Right lobe of liver (tissue), 6 donors: ENCODE data around the gene RAX. TPM values are rescaled to one million over a fixed set of nuclear protein-coding genes. Genes with fewer than 3 reads are reported as not detected.

Experiments used
- ATAC-seq, 4 donors: fragments of 200-7000 bp; cut with Tn5 transposase; one replicate each; pipeline ENCODE4 v1.9.1; 2020; ENCODE audit warnings: mild to moderate bottlenecking in 4 of 4, moderate library complexity in 4 of 4
- DNase-seq, 3 donors: peaks; one replicate each; pipeline ENCODE4 v3.0.0-alpha.2; 2020
- H3K27ac ChIP-seq, 3 donors: fragments of 200-600 bp; one replicate each; pipeline ENCODE4 v1.8.0; 2022
- H3K27me3 ChIP-seq, 2 donors: fragments of 200-600 bp; one replicate each; pipeline ENCODE4 v1.8.0; 2022
- H3K36me3 ChIP-seq, 4 donors: fragments of 200-600 bp; sonication (generic) in 1 of 4; one replicate each; pipeline versions ENCODE4 v1.5.1 to v1.8.0; 2017 to 2022; ENCODE audit warnings: control low read depth in 1 of 4
- H3K4me1 ChIP-seq, 4 donors: fragments of 200-600 bp; sonication (generic) in 1 of 4; one replicate each; pipeline versions ENCODE4 v1.5.1 to v1.8.0; 2017 to 2022; ENCODE audit warnings: control low read depth in 1 of 4
- H3K4me3 ChIP-seq, 3 donors: fragments of 200-600 bp; one replicate each; pipeline ENCODE4 v1.8.0; 2022
- H3K9me3 ChIP-seq, 4 donors: fragments of 200-600 bp; sonication (generic) in 1 of 4; one replicate each; pipeline versions ENCODE4 v1.5.1 to v1.8.0; 2017 to 2022; ENCODE audit warnings: control low read depth in 1 of 4
- POLR2A ChIP-seq: fragments of 450-650 bp; IDR thresholded peaks from one replicate; pipeline ENCODE4 v1.6.1; 2017; ENCODE audit warnings: antibody characterized with exemption, mild to moderate bottlenecking
- WGBS: methylation state at CpG from one replicate; pipeline ENCODE4 v1.1.6; 2018; ENCODE audit warnings: low coverage, low lambda C conversion rate; ENCODE audit not compliant: insufficient coverage; ENCODE audit errors: missing lambda C conversion rate; 5-methylcytosine and 5-hydroxymethylcytosine counted together
- intact Hi-C, 2 donors: fragments of 100-400 bp; cut with DNase I; formaldehyde crosslinking; loops; one replicate each; pipeline versions ENCODE4 v1.11.2 to v1.14.1; 2022
- total RNA-seq, 6 experiments: library from RNA; depleted of rRNA in 2 of 6; stranded (reverse); fragments of >200 nt in 2 of 6; fragmentation: NEBNext Ultra II Directional in 3 of 6; extraction: Animal tissue kit (Norgen Biotek cat#: 25700) in 3 of 6; gene quantifications; one replicate each; pipeline versions ENCODE4 v1.1.0 to v1.2.4, GENCODE V29; 2016 to 2023
- TF ChIP-seq, protein P1 (sequence below), 4 donors: fragments of 200-600 bp in 3 of 4; fragments of 450-650 bp in 1 of 4; IDR thresholded peaks; one replicate each; pipeline versions ENCODE4 v1.5.1 to v1.8.0; 2016 to 2022; ENCODE audit warnings: antibody characterized with exemption in 4 of 4, mild to moderate bottlenecking in 2 of 4
- donor health status: DM: no; HTN: yes; CAD: no.
- donor health status: DM: no; HTN: no; CAD: no.
- donor health status: DM: no; HTN: no; CAD: no.
- donor health status: DM: no; HTN: yes; CAD: no.
- donor health status: DM: no; HTN: yes; CAD: no.

The RAX gene
- total RNA-seq, 6 experiments from 2014 or later: not detected

- 11% methylated on average over 15 of the region's 52 CpGs for WGBS
- H3K4me3 ChIP-seq: peak overlapping the region in 2 of 3 donors; percentile 9 to 26
These were observed 899 bp downstream of the RAX start for GRCh38 chr18:59272221-59272888.

GRCh38 chr18:59271606-59272220 is 1.5 kb downstream of the RAX start:
- Histone ChIP-seq H3K9me3 (no peaks in the 10 kb centered on the region), H3K4me1 (peaks cover 0 to 20% (median 2%) of the 10 kb centered on the region in 4 donors), H3K27me3 (peaks cover 18 to 65% of the 10 kb centered on the region in 2 donors), H3K36me3 (no peaks in the 10 kb centered on the region), H3K27ac (no peak overlapping the region), H3K4me3 (peak overlapping the region in 1 of 3 donors; percentile 26)
- no peak for TF ChIP-seq POLR2A
- TF ChIP-seq, protein P1, sequence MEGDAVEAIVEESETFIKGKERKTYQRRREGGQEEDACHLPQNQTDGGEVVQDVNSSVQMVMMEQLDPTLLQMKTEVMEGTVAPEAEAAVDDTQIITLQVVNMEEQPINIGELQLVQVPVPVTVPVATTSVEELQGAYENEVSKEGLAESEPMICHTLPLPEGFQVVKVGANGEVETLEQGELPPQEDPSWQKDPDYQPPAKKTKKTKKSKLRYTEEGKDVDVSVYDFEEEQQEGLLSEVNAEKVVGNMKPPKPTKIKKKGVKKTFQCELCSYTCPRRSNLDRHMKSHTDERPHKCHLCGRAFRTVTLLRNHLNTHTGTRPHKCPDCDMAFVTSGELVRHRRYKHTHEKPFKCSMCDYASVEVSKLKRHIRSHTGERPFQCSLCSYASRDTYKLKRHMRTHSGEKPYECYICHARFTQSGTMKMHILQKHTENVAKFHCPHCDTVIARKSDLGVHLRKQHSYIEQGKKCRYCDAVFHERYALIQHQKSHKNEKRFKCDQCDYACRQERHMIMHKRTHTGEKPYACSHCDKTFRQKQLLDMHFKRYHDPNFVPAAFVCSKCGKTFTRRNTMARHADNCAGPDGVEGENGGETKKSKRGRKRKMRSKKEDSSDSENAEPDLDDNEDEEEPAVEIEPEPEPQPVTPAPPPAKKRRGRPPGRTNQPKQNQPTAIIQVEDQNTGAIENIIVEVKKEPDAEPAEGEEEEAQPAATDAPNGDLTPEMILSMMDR (IDR thresholded peaks at IDR 0.05): no peak
- DNase-seq (no peak), ATAC-seq (no peak)
- intact Hi-C loops: no loop called here
- WGBS: 12% methylated on average over 12 of the region's 14 CpGs

More at GRCh38 chr18:59272221-59272888, 899 bp downstream of the RAX start:
- no peaks in the 10 kb centered on the region for H3K36me3 ChIP-seq
- peaks cover 18 to 65% of the 10 kb centered on the region in 2 donors for H3K27me3 ChIP-seq
- DNase-seq: peak in 1 of 3 donors; percentile 38
- H3K27ac ChIP-seq: no peak overlapping the region
- H3K4me1 ChIP-seq: peaks cover 0 to 20% (median 2%) of the 10 kb centered on the region in 4 donors
- H3K9me3 ChIP-seq: no peaks in the 10 kb centered on the region
- ATAC-seq: peak in 1 of 4 donors; percentile 18
- TF ChIP-seq, protein P1 (IDR thresholded peaks at IDR 0.05): no peak
- TF ChIP-seq POLR2A: no peak
- intact Hi-C loops: no loop called here

DNA sequence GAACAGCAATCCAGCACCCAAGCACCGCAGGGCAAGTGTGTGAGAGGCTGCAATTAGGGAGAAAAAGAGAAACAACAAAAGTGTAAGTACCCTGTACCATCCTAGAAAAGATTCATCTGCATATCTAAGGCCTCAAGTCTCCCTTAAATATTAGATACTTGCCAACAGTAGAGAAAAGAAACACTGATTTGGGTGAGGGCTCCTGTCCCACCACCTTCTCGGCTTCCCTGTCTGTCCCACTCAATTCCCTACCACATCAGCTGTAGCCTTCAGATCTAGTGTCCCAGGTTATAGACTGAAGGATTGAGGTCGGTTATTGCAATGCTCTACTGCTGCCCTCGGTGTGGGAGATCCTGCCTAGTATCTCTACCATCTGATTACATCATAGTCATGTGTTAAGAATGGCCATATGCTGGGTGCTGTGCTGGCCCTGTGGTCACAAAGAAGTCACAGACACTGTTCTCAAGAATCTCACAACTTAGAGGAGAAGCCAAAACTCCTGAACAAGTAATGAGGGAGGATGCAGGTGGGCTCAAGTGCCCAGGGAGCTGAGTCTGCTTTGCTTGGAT is 2.5 kb downstream of the RAX start:
- no peak overlapping the region for H3K4me3 ChIP-seq
- DNase-seq (no peak), ATAC-seq (no peak)
- WGBS: 6% methylated on average over 4 of the region's 4 CpGs
- peaks cover 18 to 72% of the 10 kb centered on the region in 2 donors for H3K27me3 ChIP-seq
- peaks cover 0 to 20% (median 2%) of the 10 kb centered on the region in 4 donors for H3K4me1 ChIP-seq
- no peaks in the 10 kb centered on the region for H3K36me3 ChIP-seq
- TF ChIP-seq, protein P1 (IDR thresholded peaks at IDR 0.05): no peak
- TF ChIP-seq POLR2A: no peak
- no peak overlapping the region for H3K27ac ChIP-seq
- intact Hi-C loops: no loop called here
- no peaks in the 10 kb centered on the region for H3K9me3 ChIP-seq

DNA sequence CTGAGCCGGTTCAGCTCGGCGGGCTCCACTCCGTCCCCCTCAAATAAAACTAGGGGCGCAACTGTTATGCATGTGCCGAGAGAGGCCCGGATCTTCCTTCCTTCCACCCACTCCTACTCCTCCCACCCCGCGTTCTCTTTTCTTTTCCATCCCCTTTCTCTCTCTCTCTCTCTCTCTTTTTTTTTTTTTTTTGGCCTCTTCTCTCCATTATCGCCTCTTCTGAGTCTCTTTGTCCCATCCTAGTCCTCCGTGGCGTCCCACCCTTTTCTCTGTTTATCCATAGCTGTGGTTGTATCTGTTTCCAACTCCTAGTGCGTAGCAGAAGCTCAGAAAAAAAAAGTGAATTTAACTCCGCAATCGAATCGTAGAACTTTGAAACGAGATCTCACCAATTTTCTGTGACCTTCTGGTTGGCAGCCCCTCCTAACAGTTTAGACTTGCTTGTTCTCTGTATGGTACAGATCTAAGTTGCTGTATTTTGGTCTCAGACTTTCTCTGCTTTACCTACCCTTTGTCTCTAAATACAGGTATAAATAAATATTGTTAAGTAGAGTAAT is 3.6 kb downstream of the RAX start:
- Histone ChIP-seq H3K4me1 (peaks cover 0 to 20% (median 2%) of the 10 kb centered on the region in 4 donors), H3K4me3 (no peak overlapping the region), H3K27me3 (peaks cover 18 to 83% of the 10 kb centered on the region in 2 donors), H3K9me3 (no peaks in the 10 kb centered on the region), H3K27ac (no peak overlapping the region), H3K36me3 (no peaks in the 10 kb centered on the region)
- intact Hi-C loops: no loop called here
- WGBS: 7% methylated on average over 17 of the region's 17 CpGs
- no peak for DNase-seq
- no peak for ATAC-seq
- TF ChIP-seq POLR2A: no peak
- TF ChIP-seq, protein P1 (IDR thresholded peaks at IDR 0.05): no peak
